Epithelial cell of esophagus (primary cell): ENCODE measurements around the gene PRKCZ.

Experiments
- DNase-seq: peaks from one replicate; pipeline ENCODE4 v3.0.0; 2010; ENCODE audit warnings: low read depth
- H3K4me3 ChIP-seq: 2 replicates; pipeline ENCODE4 v1.5.1; 2011; ENCODE audit warnings: mild to moderate bottlenecking, low read length, control low read depth
- CTCF ChIP-seq: IDR thresholded peaks from 2 replicates; pipeline ENCODE4 v1.5.1; 2011; ENCODE audit warnings: low read depth, mild to moderate bottlenecking, low read length, control low read depth, inconsistent platforms; ENCODE audit not compliant: insufficient read depth; ENCODE audit errors: missing control alignments

Gene PRKCZ

GRCh38 chr1:2078170-2078569, 28.0 kb downstream of the PRKCZ start:
- no peak for TF ChIP-seq CTCF
- H3K4me3 ChIP-seq: no peak overlapping the region
- no peak for DNase-seq

- no peak for DNase-seq
- no peak for TF ChIP-seq CTCF
- no peak overlapping the region for H3K4me3 ChIP-seq
Observed at GRCh38 chr1:2079396-2080085, 29.3 kb downstream of the PRKCZ start.

- H3K4me3 ChIP-seq: no peak overlapping the region
- no peak for TF ChIP-seq CTCF
- DNase-seq: no peak
Observed at GRCh38 chr1:2080140-2080539, 29.9 kb downstream of the PRKCZ start.

- no peak for DNase-seq
- H3K4me3 ChIP-seq: no peak overlapping the region
- TF ChIP-seq CTCF: no peak
Observed at GRCh38 chr1:2080884-2081283, 30.7 kb downstream of the PRKCZ start.

- TF ChIP-seq CTCF: no peak
- no peak overlapping the region for H3K4me3 ChIP-seq
- DNase-seq: no peak
Observed at GRCh38 chr1:2081326-2081885, 31.2 kb downstream of the PRKCZ start.

- TF ChIP-seq CTCF: no peak
- no peak for DNase-seq
- H3K4me3 ChIP-seq: no peak overlapping the region
Observed at GRCh38 chr1:2082064-2082463, 31.9 kb downstream of the PRKCZ start.

GRCh38 chr1:2083666-2084065, 33.5 kb downstream of the PRKCZ start:
- DNase-seq: no peak
- no peak for TF ChIP-seq CTCF
- no peak overlapping the region for H3K4me3 ChIP-seq
